Left forelimb (tissue), 1 donor: Measurements from ENCODE around the gene HMGCLL1.

ENCODE experiments used
- DNase-seq: peaks from one replicate; pipeline ENCODE4 v3.0.0-alpha.2; 2018; ENCODE audit warnings: low spot score

HMGCLL1 gene

DNA sequence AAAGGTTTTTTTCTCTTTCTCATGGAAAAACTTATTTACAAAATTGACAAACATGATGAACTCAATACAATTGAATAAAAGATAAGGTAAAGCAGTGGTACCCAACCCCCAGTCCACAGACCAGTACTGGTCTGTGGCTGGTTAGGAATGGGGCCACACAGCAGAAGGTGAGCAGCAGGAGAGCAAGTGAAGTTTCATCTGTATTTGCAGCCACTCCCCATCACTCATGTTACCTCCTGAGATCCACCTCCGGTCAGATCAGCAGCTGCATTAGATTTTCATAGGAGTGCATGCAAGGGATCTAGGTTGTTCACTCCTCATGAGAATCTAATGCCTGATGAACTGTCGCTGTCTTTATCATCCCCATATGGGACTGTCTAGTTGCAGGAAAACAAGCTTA is 47.5 kb downstream of the HMGCLL1 start:
- DNase-seq, result no peak

DNA sequence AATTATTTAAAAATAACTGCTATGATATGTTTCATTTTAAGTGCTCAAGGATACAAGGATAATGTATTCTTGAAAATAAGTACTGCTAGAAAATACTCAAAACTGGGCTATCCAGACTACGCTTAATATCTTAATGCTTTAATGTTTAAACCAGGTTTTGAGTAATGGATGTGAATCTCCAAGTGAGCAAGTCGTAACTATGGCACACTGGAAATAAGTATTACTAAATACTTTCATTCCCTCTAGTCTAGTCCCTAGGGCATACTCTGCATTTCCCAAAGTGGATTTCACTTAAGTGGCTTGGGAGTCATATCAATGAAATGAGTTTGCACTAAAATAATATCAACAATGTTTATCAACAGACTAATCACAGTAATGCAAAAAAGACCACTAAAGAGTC is 48.1 kb downstream of the HMGCLL1 start:
- no peak for DNase-seq

DNA sequence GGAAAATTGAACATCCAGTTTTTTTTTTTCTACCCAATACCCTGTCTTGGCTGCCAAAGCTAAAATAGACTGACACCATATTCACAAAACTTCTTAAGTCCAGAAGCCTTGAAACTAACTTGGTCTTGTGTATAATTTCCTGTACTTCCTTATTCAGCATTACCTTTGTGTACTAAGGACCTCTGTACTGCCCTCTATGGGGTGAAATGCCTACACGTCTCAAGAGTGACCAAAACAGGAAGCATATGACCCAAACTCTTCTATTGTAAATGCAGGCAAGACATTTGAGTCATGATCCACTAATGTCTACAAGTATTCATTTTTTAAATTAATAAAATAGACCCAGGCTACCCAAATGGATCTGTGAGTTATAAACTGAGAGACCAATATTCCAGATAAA is 50.4 kb downstream of the HMGCLL1 start:
- no peak for DNase-seq

DNA sequence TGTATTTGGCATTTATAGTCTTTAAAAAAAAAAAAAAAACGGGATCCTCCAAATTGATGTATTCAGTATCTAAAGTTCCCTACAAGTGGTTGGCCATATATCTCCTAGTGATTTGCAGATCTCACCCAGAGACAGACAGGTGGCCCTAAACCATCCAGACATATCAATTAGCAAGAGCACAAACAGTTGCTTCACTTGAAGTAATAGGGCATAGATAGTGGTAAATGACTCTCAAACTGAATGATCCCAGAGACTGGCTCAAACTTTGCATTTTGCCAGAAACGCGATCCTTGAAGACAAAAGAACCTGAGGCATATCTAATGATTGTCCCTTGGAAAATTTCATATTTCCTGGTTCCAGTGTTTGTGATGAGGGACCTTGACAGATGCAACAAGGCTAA is 54.6 kb downstream of the HMGCLL1 start:
- DNase-seq, result no peak

DNA sequence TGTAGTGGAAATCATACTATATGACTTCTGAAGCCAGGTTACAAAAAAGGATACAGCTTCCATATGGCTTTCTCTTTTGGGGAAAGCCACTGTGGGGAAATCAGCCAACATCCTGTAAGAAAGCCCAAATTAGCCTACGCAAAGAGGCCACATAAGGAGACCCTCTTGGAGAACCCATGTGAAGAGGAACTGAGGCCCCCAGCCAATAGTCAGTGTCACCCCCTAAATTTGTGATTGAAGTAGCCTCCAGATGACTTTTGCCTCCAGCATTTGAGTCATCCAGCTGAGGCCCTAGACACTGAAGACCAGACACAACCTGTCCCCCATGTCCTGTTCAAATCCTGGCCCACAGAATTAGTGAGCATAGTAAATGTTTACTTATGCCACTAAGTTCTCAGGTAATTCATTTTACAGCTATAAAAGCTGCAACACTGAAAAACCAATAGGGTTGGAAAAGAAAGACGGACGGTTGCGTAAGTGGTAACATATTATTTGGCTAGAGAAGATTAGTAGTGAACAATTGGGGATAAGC is 60.4 kb downstream of the HMGCLL1 start:
- DNase-seq, result peak; percentile 70

DNA sequence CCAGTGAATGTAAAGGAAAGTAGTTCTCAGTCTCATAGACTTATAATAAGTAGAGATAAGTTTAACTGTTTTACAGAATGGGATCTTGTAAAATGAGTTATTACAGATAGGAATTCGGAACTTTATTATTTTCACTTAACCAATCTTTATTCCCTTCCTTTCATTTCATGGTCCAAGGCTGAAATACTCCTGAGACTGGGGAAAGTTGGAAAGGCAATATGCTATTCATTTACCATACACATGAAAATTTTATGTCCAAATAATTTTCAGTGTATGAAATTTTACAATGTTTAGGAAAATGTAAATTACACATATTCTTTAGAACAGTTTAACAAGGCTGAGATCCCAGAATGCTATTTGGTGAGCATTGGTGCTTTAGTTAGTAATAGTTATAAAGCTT is 62.3 kb downstream of the HMGCLL1 start:
- no peak for DNase-seq

DNA sequence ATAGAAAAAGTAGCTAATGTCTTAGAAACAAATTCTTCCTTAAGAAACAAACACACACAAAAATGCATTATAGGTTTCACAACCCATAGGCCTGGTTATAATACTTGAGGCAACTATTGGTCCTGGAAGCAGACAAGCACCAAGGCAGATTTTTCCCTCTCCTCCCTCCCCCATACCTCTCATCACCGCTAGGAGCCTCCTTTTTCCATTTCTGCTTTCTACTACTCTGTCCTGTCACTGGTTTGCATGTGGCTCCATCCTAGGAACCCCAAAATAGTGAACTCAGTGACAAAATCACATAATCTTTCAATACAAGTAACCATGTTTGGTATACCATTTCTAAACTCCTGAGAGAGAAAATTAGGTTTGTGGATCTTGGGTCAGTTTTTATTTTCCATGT is 66.1 kb downstream of the HMGCLL1 start:
- no peak for DNase-seq

DNA sequence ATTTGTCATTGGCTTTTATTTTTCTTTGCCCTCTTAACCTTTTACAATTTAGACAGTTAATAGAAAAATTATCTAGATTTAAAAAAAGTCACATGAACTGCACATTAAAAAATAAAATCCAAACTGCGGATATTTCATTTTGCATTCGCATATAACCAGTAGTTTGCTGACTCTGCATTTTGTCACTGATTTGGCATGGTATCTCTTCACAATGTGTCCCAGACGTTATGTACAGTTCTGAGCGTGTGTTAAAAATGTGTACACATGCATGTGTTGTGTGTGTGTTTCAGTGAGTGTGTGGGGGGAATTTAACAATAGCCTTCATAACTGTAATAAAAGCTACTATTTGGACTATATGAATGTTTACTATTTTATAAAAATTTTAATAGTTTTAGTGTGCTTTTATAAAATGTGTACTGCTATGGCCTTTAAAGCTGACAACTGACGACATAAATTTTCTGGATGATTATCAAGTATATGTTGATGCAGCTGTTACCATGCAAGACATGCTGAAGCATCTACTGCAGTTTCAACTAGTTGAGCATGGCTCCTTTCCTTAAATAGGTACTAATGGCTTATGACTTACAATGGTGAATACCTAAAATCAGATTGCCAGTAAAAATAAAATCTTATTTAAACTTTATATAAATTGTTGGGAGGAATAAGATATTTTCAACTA is 67.7 kb downstream of the HMGCLL1 start:
- DNase-seq, result no peak

DNA sequence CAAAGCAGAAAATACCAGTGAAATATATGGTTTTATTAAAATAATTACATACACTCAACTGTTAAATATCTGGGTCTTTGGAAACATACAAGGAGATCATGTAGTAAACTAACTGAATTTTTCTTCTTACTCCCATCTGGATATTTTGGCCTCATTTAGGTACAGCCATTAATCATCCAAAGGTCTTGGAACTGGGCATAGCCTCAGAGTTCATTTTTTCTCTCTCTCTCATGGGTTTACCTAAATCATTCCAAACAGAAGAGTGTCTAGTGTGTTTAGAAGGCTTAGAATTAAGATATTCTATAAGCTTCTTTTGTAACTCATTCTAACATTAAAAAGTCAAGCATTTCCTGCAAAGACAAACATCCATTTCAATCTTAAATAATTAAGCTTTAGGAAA is 79.4 kb downstream of the HMGCLL1 start:
- no peak for DNase-seq

DNA sequence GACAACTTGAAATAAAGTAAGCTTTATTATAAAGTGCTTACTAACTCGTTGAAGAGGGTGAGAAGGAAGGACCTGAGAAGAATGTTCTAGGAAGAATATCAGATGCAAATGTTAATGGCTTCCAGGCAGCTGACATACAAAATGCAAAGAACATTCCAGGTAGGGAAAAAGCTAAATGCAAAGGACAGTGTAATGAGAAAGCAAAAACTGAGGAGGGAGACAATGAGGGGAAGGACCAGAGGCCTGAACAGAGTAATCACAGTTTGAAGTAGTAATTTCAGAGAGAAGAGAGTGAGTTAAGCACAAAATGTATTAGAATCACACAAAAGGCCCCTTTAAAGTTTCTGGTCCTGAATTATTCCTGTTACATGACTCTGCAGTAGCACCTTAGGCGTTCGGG is 81.3 kb downstream of the HMGCLL1 start:
- no peak for DNase-seq

DNA sequence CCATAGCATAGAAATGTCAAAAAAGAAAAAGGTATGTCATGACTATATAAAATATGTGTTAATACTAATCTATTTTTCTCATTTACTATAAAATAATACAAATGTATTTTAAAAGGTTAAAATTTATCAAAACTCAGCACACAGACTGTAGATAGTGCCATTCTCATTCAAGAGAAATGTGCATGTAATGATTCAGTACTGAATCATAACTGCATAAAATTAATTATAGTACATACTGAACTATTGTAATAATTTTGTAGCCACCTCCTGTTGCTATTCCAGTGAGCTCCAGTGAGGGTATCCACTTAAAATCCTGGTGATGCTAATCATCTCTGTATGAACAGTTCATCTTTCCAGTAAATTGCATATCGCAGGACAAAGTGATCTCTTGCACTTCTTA is 82.8 kb downstream of the HMGCLL1 start:
- no peak for DNase-seq

DNA sequence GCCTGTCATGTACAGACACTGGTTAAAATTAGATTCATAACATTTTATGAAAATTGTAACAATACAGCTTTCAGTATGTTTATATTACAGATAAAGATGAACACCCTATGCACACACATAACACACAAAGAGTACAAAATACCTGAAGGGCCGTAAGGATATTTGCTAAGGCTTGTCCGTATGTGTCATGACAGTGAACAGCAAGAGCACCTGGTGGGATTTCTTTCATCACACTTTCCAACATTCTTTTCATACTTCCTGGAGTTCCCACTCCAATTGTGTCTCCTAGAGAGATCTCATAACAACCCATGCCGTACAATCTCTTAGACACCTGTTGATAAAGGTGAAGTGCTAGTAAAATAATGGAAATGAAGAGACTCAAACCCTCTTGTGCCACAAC is 83.7 kb downstream of the HMGCLL1 start:
- no peak for DNase-seq

DNA sequence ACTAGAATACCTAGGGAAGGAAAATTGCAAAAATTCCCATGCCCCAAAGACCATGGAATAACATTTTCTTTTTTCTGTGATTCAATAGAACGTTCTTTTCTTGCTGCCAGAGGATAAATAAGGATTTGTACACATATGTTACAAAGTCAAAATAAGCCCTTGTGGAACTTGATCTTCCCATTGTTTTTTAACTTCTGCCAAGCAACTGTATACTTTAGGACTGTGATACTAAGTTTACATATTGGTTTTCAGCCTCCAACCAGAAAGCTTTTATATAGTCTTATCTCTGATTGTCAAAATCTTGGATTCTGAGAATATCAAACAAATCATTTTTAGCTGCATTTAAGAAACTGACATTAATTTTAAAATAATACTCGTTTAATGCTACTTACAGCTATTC is 84.6 kb downstream of the HMGCLL1 start:
- DNase-seq, result no peak

DNA sequence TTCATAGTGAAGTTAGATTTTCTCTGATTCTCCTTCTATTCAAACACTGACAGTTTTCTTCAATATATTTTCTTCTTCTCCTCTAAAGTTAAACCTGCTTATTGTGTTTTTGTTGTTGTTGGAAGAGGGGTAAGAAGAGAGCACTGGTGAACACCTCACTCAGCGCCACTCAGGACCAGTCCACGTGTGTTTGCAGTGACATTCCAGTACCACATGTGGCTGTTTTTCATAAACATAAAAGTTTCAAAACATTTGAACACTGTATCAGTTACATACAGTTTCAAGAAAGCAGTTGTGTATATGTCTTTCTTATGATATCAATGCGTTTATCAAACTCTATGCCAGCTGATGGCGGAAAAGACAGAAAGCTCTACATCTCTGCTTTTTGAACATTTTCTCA is 86.7 kb downstream of the HMGCLL1 start:
- DNase-seq, result no peak

DNA sequence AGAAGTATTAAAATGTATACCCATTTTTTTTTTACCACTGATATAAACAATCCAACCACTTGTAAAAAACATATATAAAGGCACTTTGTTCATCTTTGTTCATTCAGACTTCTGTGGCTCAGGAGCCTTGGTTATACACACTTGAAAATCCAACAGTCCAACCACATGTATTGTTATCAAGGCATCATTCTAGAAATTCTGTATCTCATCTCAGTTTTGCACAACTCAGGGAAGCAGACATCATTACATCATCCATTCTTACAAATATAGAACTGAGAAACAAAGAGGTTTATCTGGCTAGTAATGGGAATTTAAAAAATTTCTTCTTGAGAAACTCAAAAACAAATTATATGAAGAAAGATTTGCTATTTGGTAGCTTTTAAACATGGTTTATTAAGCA is 88.1 kb downstream of the HMGCLL1 start:
- DNase-seq, result no peak

DNA sequence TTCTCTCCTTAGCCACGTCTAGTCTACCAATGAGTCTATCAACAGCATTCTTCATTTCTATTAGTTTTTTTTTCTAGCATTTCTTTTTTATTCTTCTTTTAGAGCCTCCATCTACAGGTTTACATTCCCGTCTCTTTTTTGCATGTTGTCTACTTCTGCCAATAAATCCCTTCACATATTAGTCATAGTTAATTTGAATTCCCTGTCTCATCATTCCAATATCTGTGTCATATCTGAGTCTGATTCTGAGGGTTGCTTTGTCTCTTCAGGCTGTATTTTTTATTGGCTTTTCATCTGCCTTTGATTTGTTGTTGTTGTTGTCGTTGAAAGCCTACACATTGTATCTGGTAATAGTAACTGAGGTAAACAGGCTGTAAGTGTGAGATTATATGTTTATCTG is 104.6 kb downstream of the HMGCLL1 start:
- DNase-seq, result no peak

DNA sequence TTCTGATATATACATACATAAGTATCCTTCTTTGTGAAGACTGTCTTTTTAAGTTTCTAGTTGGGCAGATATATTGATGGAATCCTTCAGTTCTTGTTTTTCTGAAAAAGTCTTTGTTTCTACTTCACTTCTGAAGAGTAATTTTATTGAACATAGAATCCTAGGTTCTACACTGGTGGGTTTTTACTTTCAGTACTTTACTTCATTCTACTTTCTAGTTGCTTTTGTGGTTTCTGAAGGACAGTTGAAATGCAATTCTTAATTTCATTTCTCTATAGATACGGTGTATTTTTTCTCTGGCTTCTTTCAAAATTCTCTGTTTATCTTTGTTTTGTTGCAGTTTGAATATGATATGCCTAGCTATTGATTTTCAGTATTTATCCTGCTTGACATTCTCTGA is 105.3 kb downstream of the HMGCLL1 start:
- DNase-seq, result no peak

DNA sequence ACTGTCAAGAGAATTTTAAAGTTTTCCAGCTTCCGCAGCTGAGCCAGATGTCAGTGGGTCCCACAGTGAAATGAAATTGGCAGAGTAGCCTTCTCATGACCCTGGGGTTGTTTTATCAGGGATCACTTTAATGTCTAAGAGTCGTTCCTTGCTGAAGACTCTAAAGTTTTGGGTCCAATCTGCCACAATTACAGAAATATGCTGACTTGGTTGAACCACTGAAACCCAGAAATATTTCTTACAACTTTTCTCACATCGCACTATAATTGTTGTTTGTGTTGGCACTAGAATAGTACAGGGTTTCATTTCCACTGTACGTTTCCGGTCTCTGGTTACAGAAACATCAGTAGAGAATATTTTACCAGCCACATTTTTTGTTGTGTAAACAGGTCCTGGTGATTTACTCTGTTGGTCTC is 109.0 kb downstream of the HMGCLL1 start:
- DNase-seq, result no peak

DNA sequence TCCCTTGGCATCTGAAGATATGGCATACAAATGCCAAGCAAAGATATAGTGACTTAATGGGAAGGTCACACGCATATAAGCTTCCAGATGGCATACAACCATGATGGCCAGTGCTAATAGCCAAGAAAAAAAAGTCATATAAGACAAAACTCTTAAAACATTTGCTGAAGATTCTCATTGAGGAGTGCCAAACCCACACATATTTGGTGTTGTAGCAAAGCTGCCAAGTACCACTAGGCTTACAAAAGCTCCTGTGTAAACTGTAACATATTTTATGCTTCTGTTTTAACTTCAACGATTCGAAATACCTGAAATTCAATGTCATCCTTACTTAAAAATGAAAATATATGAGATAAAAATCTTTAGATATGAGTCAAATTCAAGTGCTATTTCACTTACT is 123.0 kb downstream of the HMGCLL1 start:
- DNase-seq, result no peak

DNA sequence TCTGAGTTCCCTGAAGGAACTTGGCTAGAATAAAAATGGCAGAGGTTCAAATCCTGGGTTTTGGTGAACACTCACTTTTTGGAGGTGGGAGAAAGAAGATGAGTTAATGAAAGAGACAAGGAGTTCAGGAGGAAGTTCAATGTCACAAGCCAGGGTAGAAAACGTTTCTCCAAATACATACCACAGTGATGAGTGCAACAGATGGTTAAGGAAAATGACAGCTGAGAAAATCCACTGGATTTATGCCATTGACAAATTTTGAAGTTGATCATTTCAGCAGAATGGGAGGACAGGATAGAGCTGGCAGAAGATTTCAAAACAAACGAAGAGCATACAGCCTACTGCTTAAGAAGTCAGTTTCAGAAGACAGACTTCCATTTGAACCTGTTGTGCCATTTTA is 129.0 kb downstream of the HMGCLL1 start:
- DNase-seq, result no peak

DNA sequence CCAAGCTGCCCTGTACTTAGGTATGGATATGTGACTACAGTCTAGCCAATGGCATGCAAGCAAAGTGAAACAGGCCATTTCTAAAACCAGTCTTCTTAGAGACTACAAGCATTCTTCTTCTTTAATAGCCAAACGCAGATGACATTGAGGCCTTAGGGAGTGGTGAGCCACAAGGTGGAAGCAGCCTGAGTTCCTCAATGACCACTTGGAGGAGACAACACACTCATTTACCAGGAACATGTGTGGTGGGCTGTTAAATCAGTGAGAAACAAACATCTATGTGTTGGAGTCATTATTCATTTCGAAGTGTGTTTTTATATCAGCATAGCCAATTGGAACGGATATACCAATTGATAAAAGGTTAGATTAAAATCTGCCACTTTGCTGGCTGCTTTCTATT is 129.8 kb downstream of the HMGCLL1 start:
- DNase-seq, result no peak

DNA sequence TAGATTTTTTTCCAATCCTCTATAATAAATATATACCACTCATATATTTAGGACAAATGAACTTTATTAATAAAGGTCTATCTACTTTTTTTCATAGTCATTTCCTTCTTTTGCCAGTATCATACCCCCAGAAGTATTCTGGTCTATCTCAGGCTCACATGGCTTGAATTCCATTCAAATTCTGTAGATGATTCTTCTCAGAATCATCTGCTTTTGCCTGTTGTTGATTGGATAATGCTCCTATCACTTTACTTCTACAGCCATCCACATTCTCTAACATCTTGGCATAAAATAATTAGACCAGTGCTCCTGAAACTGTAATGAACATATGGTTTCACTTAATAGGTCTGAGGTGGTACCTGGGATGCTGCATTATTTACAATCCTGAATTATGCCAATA is 130.5 kb downstream of the HMGCLL1 start:
- DNase-seq, result no peak

DNA sequence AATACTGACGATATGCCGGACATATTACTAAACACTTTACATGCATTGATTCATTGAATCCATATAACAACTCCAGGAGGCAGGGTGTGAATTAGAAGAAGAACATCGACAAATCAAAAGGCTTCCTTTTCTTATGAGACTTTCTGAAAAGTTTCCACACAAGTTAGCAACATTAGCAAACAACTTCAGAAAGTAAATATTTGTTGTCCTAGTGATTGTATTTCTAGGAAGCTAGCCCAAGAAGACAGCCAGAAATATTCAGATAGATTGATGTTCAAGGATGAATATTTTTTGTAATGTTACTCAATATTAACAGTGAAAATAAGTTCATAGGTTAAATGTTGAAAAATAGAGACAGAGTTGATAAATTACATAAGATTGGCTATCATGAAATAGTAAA is 131.1 kb downstream of the HMGCLL1 start:
- no peak for DNase-seq

DNA sequence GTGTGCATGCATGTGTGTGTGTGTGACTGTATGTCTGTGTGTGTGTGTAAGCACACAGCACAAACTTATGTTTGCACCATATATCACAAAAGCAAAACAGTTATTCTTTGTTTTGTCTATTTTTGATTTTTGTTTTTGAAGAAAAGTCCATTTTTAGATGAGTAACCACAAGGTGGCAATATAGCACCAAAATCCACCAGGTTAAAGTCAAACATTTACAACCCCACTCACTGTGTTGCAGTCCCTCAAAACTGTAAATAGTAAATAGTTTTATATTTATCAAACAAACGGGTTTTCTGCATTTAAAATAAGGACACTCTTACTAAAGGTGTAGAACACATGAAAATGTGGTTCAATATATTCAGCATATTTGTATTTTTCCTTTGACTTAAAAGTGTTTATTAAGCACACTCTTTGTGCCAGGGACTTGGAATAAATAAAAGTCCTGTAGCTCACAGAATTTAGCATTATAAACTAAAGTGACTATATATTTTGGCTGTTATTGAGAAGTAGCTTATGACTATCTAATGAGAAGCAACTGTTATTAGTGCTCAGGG is 133.3 kb downstream of the HMGCLL1 start:
- DNase-seq, result no peak
